A549 treated with AZD2906 at 1 μM for 4 hours (cell line): ENCODE results near the gene TLCD5. TPM values are rescaled to one million over a fixed set of nuclear protein-coding genes. Genes with fewer than 3 reads are reported as not detected.

Source experiments
- total RNA-seq: library from RNA; stranded (reverse); fragments of 200-300 nt; extraction: Qiagen RNA extraction; gene quantifications from 5 replicates; pipeline ENCODE4 v1.2.3, GENCODE V29; 2022

Gene TLCD5
- 5.3 to 7.8 TPM (median 7.2 TPM) in 5 replicates for total RNA-seq

DNA sequence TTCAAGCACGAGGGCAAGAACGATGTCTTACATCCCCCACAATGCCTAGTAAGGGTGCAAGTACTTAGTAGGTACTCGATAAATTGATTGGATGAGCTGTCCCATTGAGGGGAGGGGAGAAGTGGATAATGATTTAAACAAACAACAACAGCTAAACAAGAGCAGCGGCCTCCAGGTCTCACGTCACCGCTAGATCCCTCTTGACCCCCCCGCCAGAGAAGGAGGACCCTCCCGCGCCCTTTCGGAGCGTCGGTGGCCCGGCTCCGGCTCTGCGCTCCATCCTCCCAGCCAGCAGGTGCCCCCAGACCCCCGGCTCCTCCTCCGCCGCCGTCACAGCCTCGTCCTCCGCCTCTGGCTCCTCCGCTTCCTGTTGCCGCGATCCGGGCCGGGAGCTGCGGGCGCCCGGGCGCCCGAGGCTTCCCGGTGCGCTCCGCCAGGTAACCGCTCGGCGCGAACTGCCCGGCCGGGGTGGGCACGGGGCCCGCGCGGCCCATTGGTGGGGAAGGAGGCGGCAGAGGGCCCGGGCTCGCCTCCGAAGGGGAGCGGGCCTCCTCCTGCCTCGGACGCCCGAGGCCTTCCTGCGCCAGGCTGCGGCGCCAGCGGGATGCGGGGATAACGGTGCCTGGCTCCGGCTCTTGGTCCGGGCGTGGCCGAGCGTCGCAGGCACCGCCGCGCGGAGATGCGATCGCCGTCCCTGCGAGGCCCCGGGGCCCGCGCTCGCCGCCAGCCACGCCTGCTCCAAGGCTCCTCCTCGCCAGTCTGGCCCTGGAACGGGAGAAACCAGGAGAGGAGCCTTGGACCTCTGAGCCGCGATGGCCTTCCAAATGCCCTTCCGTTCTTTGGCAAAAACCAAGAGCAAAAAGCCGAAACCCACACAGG is at the start of gene TLCD5:
Gene TLCD5, plus strand, starts transcription at position 368 of the 879 bp plus-strand sequence. CDS start 2,143 bp downstream, outside the sequence.

DNA sequence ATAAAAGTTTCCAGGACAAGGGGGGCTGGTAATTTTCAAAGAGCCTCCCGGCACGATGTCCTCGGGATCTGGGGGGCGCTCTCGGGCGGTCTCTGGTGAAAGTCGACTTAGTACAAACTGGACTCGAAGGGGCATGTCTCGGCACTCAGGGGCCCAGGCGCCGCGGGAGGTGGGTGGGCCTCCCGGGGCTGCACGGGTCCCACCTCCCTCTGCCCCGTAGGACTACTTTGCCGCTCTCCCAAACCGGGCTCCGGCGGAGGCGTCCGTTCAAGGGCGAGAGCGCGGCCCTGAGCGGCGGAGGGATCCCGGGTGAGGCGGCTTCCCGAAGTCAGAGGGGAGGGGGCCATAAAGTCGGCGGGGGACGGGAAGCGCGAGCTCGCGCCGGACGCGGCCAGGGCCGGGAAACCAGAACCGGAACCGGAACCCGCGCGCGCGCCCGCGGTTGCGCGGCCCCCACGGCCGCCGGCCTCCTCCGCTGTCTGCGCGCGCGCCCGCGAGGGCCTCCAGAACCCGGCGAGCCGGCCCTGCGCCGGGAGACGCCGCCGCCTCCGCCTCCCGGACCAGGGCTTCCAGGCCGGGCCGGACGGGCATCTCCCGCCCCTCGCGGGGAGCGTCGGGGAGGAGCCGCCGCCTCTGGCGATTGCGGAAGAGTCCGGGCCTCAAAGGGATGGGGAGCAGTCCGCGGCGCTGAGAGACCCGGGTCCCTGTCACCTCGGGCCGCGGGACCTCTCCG is 11.0 kb downstream of the TLCD5 start, which contains the start of gene ARHGEF12:
Gene ARHGEF12, plus strand, starts transcription at position 506 of the 733 bp plus-strand sequence. CDS start 831 bp downstream, outside the sequence.

Other genes starting within 250 kb of the TLCD5 start
- 20.8 to 26.8 TPM (median 26.3 TPM) in 5 replicates for gene TRIM29, start 187.2 kb upstream of the TLCD5 start, total RNA-seq
- 7.6 to 11.7 TPM (median 11.0 TPM) in 5 replicates for gene OAF, start 114.3 kb upstream of the TLCD5 start, total RNA-seq
- 0.05 TPM in 1 of 5 replicates, not detected in the others for gene POU2F3, start 85.2 kb upstream of the TLCD5 start, total RNA-seq
- gene ARHGEF12, start 11.1 kb downstream of the TLCD5 start, total RNA-seq, result 11.0 to 16.6 TPM (median 14.2 TPM) in 5 replicates
- gene GRIK4, start 186.4 kb downstream of the TLCD5 start, total RNA-seq, result 0.02 to 0.04 TPM (median 0.03 TPM) in 3 of 5 replicates, not detected in the others